ENCODE results near the gene FRMD4B.

- TF ChIP-seq CTCF (IDR thresholded peaks at IDR 0.05) (no peak), POLR2AphosphoS5 (IDR thresholded peaks at IDR 0.05; ENCODE audit: low read depth, low read length) (no peak), SIN3A (IDR thresholded peaks at IDR 0.05; ENCODE audit: borderline replicate concordance, insufficient read depth, low read depth, low read length) (no peak), REST (IDR thresholded peaks at IDR 0.05; ENCODE audit: insufficient read depth in 1 of 2, low read depth in 2 of 2, low read length in 1 of 2) (no peak)
Observed at GRCh38 chr3:69232482-69232881, 153.4 kb downstream of the FRMD4B start.
